Suprapubic skin (tissue), 4 donors: ENCODE results near the gene SYK.

Experiments used
- POLR2A ChIP-seq, 2 donors: fragments of 450-650 bp; IDR thresholded peaks; one replicate each; pipeline ENCODE4 v1.6.1; 2017; ENCODE audit warnings: antibody characterized with exemption in 2 of 2, mild to moderate bottlenecking in 2 of 2, moderate library complexity in 2 of 2
- POLR2AphosphoS5 ChIP-seq, 3 donors: sonication (generic); formaldehyde crosslinking; IDR thresholded peaks; one replicate each; pipeline ENCODE4 v1.6.1; 2017; ENCODE audit warnings: antibody characterized with exemption in 3 of 3
- TF ChIP-seq, protein P1 (sequence below), 2 donors: fragments of 200-600 bp in 1 of 2; fragments of 450-650 bp in 1 of 2; sonication (generic) in 1 of 2; IDR thresholded peaks; one replicate each; pipeline ENCODE4 v1.5.1; 2016 to 2019; ENCODE audit warnings: antibody characterized with exemption in 2 of 2, mild to moderate bottlenecking in 1 of 2, moderate library complexity in 1 of 2

DNA sequence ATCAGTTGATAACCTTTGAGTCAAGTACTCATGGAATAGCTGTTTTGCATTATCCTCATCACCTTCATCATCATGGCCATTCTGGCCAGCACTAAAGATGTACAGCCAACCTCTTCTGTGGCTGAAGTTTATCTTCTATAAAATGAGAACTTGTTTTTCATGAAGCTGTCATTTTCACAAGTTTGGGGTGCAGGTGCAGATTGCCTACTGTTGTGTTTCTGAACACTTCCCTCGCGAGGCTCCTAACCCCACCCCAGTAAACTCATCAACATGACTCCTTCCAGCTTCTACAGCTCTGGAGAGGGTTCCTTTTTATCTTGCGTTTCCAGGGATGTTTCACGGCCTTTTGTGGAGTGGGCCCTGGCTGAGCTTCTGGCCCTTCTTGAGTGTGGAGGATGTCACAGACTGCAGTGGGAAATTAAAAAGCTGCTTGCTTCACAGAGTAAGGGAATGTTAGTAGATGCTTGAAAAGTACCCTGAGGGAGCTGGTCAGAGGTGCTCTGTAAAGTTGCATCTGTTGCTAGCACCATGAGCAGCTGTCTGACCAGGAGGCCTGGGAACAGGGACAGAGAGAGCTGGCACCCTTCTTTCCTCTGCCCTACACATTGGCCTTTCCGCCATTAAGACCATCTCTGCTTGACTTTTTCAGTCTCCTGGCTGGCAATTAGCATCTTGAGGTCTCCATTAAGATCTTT lies 24.9 kb downstream of the SYK start:
- TF ChIP-seq POLR2A (IDR thresholded peaks at IDR 0.05) (no peak), POLR2AphosphoS5 (IDR thresholded peaks at IDR 0.05) (no peak)
- TF ChIP-seq, protein P1, sequence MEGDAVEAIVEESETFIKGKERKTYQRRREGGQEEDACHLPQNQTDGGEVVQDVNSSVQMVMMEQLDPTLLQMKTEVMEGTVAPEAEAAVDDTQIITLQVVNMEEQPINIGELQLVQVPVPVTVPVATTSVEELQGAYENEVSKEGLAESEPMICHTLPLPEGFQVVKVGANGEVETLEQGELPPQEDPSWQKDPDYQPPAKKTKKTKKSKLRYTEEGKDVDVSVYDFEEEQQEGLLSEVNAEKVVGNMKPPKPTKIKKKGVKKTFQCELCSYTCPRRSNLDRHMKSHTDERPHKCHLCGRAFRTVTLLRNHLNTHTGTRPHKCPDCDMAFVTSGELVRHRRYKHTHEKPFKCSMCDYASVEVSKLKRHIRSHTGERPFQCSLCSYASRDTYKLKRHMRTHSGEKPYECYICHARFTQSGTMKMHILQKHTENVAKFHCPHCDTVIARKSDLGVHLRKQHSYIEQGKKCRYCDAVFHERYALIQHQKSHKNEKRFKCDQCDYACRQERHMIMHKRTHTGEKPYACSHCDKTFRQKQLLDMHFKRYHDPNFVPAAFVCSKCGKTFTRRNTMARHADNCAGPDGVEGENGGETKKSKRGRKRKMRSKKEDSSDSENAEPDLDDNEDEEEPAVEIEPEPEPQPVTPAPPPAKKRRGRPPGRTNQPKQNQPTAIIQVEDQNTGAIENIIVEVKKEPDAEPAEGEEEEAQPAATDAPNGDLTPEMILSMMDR (IDR thresholded peaks at IDR 0.05) = no peak
